Fibroblast of lung (primary cell): Measurements from ENCODE around the gene APC2. TPM values are rescaled to one million over a fixed set of nuclear protein-coding genes. Genes with fewer than 3 reads are reported as not detected.

Source experiments
- DNase-seq, 2 donors: peaks; one replicate each; pipeline versions ENCODE4 v3.0.0 to v3.0.0-alpha.2; 2010; ENCODE audit warnings: low read depth in 2 of 2
- H2AFZ ChIP-seq: 2 replicates; pipeline ENCODE4 v1.5.1; 2012; ENCODE audit warnings: low read length, control low read depth, inconsistent platforms
- H3K27ac ChIP-seq: 2 replicates; pipeline ENCODE4 v1.5.1; 2011; ENCODE audit warnings: low read length, control low read depth; ENCODE audit not compliant: insufficient read depth
- H3K27me3 ChIP-seq: 2 replicates; pipeline ENCODE4 v1.5.1; 2011; ENCODE audit warnings: mild to moderate bottlenecking, low read length; ENCODE audit not compliant: control insufficient read depth, insufficient read depth
- H3K36me3 ChIP-seq: 2 replicates; pipeline ENCODE4 v1.5.1; 2011; ENCODE audit warnings: low read length; ENCODE audit not compliant: control insufficient read depth, insufficient read depth
- H3K4me1 ChIP-seq: 2 replicates; pipeline ENCODE4 v1.5.1; 2011; ENCODE audit warnings: low read length; ENCODE audit not compliant: control insufficient read depth, insufficient read depth; ENCODE audit errors: extremely low read depth
- H3K4me2 ChIP-seq: 2 replicates; pipeline ENCODE4 v1.5.1; 2011; ENCODE audit warnings: low read length, control low read depth; ENCODE audit not compliant: insufficient read depth; ENCODE audit errors: extremely low read depth
- H3K4me3 ChIP-seq, 4 experiments: fragments of 200-600 bp in 1 of 4; sonication (generic) in 1 of 4; replicated peaks in 1 of 4; 2 replicates each; pipeline ENCODE4 v1.5.1; 2011 to 2016; ENCODE audit warnings: low read length in 4 of 4, low read depth in 3 of 4, mild to moderate bottlenecking in 3 of 4, control low read depth in 2 of 4, inconsistent platforms in 1 of 4, mixed read lengths in 1 of 4; ENCODE audit not compliant: insufficient read depth in 1 of 4; ENCODE audit errors: control extremely low read depth in 1 of 4
- H3K79me2 ChIP-seq: 2 replicates; pipeline ENCODE4 v1.5.1; 2012; ENCODE audit warnings: mild to moderate bottlenecking, low read length, inconsistent platforms; ENCODE audit not compliant: control insufficient read depth, insufficient read depth
- H3K9ac ChIP-seq: 2 replicates; pipeline ENCODE4 v1.5.1; 2011; ENCODE audit warnings: mild to moderate bottlenecking, low read length, control low read depth; ENCODE audit not compliant: insufficient read depth
- H3K9me3 ChIP-seq: 2 replicates; pipeline ENCODE4 v1.5.1; 2012; ENCODE audit warnings: low read depth, low read length; ENCODE audit not compliant: control insufficient read depth, insufficient read depth
- H4K20me1 ChIP-seq: 2 replicates; pipeline ENCODE4 v1.5.1; 2011; ENCODE audit warnings: low read length; ENCODE audit not compliant: control insufficient read depth, insufficient read depth; ENCODE audit errors: extremely low read depth
- CTCF ChIP-seq, 2 donors: IDR thresholded peaks in 1 of 2; conservative IDR thresholded peaks in 1 of 2; 1 replicate in 1 of 2; 2 replicates in 1 of 2; pipeline ENCODE4 v1.5.1; 2011 to 2012; ENCODE audit warnings: low read length in 2 of 2, control low read depth in 1 of 2, inconsistent platforms in 1 of 2, low read depth in 1 of 2, mild to moderate bottlenecking in 1 of 2
- EZH2 ChIP-seq: IDR thresholded peaks from 2 replicates; pipeline ENCODE4 v1.5.1; 2012; ENCODE audit warnings: low read length, control low read depth, mild to moderate bottlenecking; ENCODE audit errors: missing control alignments
- polyA plus RNA-seq, 2 donors: library from polyadenylated mRNA; depleted of rRNA in 1 of 2; stranded (reverse) in 1 of 2; unstranded in 1 of 2; fragments of >200 nt; gene quantifications; 2 replicates each; pipeline ENCODE4 v1.2.1, GENCODE V29; 2011 to 2012; ENCODE audit warnings: missing spikeins in 1 of 2
- total RNA-seq: library from RNA; depleted of rRNA; stranded (reverse); fragments of >200 nt; gene quantifications from 2 replicates; pipeline ENCODE4 v1.2.1, GENCODE V29; 2014

The APC2 gene
- total and polyA plus RNA-seq, 2 donors (not counting 1 experiment from before 2014, with no cell fraction given): 0.01 to 0.50 TPM

DNA sequence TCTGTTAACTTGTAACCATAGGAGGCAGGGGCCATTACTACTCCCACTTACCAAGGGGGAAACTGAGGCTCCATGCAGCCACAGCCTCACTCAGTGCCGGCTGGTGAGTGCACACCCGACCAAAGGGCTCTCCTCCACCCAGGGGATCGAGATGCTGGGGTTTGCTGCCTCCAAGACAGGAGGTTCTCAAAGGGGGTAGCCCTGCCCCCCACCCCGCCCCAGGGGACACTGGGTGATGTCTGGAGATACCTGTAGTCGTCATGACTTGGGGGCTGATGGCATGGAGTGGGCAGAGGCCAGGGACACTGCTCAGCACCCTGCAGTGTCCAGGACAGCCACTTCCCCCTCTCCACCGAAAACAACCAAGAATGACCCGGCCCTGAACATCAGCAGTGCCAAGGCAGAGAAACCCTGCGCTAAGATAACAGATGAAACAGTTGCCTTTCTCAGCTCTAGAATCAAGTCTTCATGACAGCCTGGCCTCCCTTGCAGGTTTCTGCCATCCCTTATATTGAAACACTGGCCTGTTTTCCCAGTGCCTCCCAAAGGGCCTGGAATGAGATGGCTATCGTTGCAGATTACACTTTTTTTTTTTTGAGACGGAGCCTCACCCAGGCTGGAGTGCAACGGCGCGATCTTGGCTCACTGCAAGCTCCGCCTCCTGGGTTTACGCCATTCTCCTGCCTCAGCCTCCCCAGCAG is 44.3 kb downstream of the APC2 start:
- peaks cover 13% of the 10 kb centered on the region for H3K27me3 ChIP-seq
- no peak for TF ChIP-seq EZH2
- no peak for TF ChIP-seq CTCF (conservative IDR thresholded peaks at IDR 0.05 in 1 of 2, IDR thresholded peaks at IDR 0.05 in 1 of 2; ENCODE audit: low read depth in 1 of 2, low read length in 2 of 2)
- no peak overlapping the region for H3K4me2 ChIP-seq
- H3K36me3 ChIP-seq: no peaks in the 10 kb centered on the region
- no peaks in the 10 kb centered on the region for H3K4me1 ChIP-seq
- DNase-seq: no peak
- no peaks in the 10 kb centered on the region for H3K79me2 ChIP-seq
- no peaks in the 10 kb centered on the region for H3K9me3 ChIP-seq
- no peak overlapping the region for H2AFZ ChIP-seq
- no peaks in the 10 kb centered on the region for H4K20me1 ChIP-seq
- no peak overlapping the region for H3K27ac ChIP-seq
- no peak overlapping the region for H3K4me3 ChIP-seq
- no peak overlapping the region for H3K9ac ChIP-seq

DNA sequence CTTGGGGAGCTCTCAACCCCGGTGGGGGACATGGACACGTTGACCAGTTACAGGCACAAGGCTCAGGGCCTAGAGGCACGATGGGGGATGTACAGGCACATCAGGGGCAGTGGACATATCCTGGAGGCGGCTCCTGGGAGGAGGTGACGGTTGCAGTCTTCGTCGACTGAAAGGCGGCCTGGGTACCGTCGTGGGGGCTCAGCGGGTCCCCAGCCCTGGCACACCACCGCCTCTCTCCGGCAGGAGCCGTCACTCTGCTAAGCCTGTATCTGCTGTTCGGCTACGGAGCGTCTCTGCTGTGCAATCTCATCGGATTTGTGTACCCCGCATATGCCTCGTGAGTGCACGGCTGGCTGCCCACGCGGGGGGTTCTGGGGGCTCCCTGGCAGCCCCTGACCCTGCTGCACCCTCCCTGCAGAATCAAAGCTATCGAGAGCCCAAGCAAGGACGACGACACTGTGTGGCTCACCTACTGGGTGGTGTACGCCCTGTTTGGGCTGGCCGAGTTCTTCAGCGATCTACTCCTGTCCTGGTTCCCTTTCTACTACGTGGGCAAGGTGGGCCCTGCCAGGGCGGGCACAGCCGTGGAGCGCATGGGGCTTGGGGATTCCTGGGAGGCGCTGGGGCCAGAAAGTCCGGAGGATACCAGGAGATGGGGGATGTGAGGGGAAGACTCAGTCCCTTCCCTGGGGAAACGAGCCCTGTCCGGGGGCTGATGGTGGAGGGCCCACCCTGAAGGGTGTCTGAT is 45.3 kb downstream of the APC2 start:
- Histone ChIP-seq H3K4me1 (no peaks in the 10 kb centered on the region), H2AFZ (no peak overlapping the region), H3K9ac (no peak overlapping the region), H3K27me3 (peaks cover 13% of the 10 kb centered on the region), H3K4me3 (no peak overlapping the region), H3K4me2 (no peak overlapping the region), H4K20me1 (no peaks in the 10 kb centered on the region), H3K27ac (no peak overlapping the region), H3K36me3 (no peaks in the 10 kb centered on the region), H3K9me3 (no peaks in the 10 kb centered on the region), H3K79me2 (no peaks in the 10 kb centered on the region)
- TF ChIP-seq EZH2: no peak
- TF ChIP-seq CTCF (conservative IDR thresholded peaks at IDR 0.05 in 1 of 2, IDR thresholded peaks at IDR 0.05 in 1 of 2; ENCODE audit: low read depth in 1 of 2, low read length in 2 of 2): no peak
- no peak for DNase-seq

GRCh38 chr19:1495799-1496713 is 46.1 kb downstream of the APC2 start:
- Histone ChIP-seq H3K9me3 (no peaks in the 10 kb centered on the region), H3K27me3 (peaks cover 13% of the 10 kb centered on the region)
- no peak for TF ChIP-seq EZH2
- no peak for TF ChIP-seq CTCF (conservative IDR thresholded peaks at IDR 0.05 in 1 of 2, IDR thresholded peaks at IDR 0.05 in 1 of 2; ENCODE audit: low read depth in 1 of 2, low read length in 2 of 2)

More at GRCh38 chr19:1495799-1496713, 46.1 kb downstream of the APC2 start:
- Histone ChIP-seq H4K20me1 (no peaks in the 10 kb centered on the region), H3K27ac (no peak overlapping the region), H3K79me2 (no peaks in the 10 kb centered on the region), H2AFZ (no peak overlapping the region), H3K4me1 (no peaks in the 10 kb centered on the region), H3K4me3 (no peak overlapping the region), H3K9ac (no peak overlapping the region), H3K4me2 (no peak overlapping the region), H3K36me3 (no peaks in the 10 kb centered on the region)
- no peak for DNase-seq
